T-helper 2 cell treated with Interferon-gamma antibody and Interleukin-4, amounts not matched to agents 5 μg/mL and 100 μg/mL, for 36 hours (primary cell): ENCODE measurements around the gene TAPT1.

Experiments used
- DNase-seq: peaks from one replicate; pipeline ENCODE4 v3.0.0; 2021; ENCODE audit warnings: low spot score
- H3K27ac Mint-ChIP-seq: one replicate; pipeline ENCODE4 v1.8.0; 2021; ENCODE audit warnings: mild to moderate bottlenecking, mixed read lengths
- H3K27me3 Mint-ChIP-seq: one replicate; pipeline ENCODE4 v1.8.0; 2021; ENCODE audit warnings: low read depth, mixed read lengths
- H3K36me3 Mint-ChIP-seq: one replicate; pipeline ENCODE4 v1.8.0; 2021; ENCODE audit warnings: low read depth, mixed read lengths
- H3K4me1 Mint-ChIP-seq: one replicate; pipeline ENCODE4 v1.8.0; 2021; ENCODE audit warnings: low read depth, mixed read lengths
- H3K4me3 Mint-ChIP-seq: one replicate; pipeline ENCODE4 v1.8.0; 2022; ENCODE audit warnings: mild to moderate bottlenecking, moderate library complexity, mixed read lengths
- H3K9me3 Mint-ChIP-seq: one replicate; pipeline ENCODE4 v1.8.0; 2021; ENCODE audit warnings: mixed read lengths

TAPT1 gene

DNA sequence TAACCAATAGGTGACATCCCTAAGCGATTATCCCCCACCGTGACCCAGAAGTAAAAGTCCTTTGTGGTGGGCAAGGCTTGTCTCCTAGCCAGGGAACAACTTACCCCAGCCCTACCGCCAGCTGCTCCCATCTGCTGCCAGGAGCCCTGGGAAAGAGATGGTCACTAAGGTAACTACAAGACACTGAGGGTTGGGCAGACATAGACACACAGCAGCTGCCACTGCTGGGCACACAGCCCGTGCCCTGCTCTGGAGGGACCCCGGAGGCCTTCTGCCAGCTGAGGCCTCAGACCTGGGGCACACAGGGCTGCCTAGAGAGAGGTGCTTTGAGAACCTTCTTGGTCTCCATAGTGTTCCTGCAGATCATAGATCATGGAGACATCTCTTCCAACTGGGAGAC, 89.4 kb downstream of the TAPT1 start:
- Mint-ChIP-seq H3K4me3 (no peak overlapping the region), H3K27me3 (peaks cover 2% of the 10 kb centered on the region), H3K36me3 (no peaks in the 10 kb centered on the region), H3K4me1 (no peaks in the 10 kb centered on the region), H3K9me3 (no peaks in the 10 kb centered on the region), H3K27ac (no peak overlapping the region)
- DNase-seq: no peak

- no peaks in the 10 kb centered on the region for H3K9me3 Mint-ChIP-seq
- H3K27ac Mint-ChIP-seq: no peak overlapping the region
- no peaks in the 10 kb centered on the region for H3K4me1 Mint-ChIP-seq
- no peak overlapping the region for H3K4me3 Mint-ChIP-seq
- H3K36me3 Mint-ChIP-seq: no peaks in the 10 kb centered on the region
- no peak for DNase-seq
- H3K27me3 Mint-ChIP-seq: peaks cover 2% of the 10 kb centered on the region
Observed at GRCh38 chr4:16136311-16136710, 90.0 kb downstream of the TAPT1 start.

GRCh38 chr4:16133406-16133805, 92.9 kb downstream of the TAPT1 start:
- no peak for DNase-seq
- Mint-ChIP-seq H3K4me1 (no peaks in the 10 kb centered on the region), H3K27me3 (no peaks in the 10 kb centered on the region), H3K27ac (no peak overlapping the region), H3K36me3 (no peaks in the 10 kb centered on the region), H3K4me3 (no peak overlapping the region), H3K9me3 (no peaks in the 10 kb centered on the region)

DNA sequence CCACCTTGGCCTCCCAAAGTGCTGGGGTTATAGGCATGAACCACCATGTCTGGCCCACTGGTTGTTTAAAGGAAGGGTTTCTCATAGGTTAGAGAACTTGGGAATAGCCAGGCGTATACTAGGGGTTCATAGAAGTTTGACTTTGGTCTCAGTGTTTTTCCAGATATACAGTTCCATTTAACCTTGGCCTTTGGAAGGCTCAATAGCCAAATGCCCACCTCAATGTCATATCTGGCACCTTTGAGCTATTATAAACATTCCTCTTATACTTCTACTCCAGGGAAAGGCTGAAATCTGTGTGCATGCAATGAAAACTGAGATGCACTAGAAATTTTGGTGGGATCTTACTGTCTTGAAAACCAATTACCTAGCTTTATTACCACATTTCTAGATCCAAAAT, 95.0 kb downstream of the TAPT1 start:
- Mint-ChIP-seq H3K36me3 (no peaks in the 10 kb centered on the region), H3K27ac (no peak overlapping the region), H3K27me3 (no peaks in the 10 kb centered on the region), H3K4me3 (no peak overlapping the region), H3K4me1 (no peaks in the 10 kb centered on the region), H3K9me3 (no peaks in the 10 kb centered on the region)
- DNase-seq: no peak

- no peaks in the 10 kb centered on the region for H3K36me3 Mint-ChIP-seq
- no peak overlapping the region for H3K4me3 Mint-ChIP-seq
- H3K9me3 Mint-ChIP-seq: no peaks in the 10 kb centered on the region
- no peak for DNase-seq
- no peaks in the 10 kb centered on the region for H3K27me3 Mint-ChIP-seq
- no peaks in the 10 kb centered on the region for H3K4me1 Mint-ChIP-seq
- no peak overlapping the region for H3K27ac Mint-ChIP-seq
Observed at GRCh38 chr4:16129336-16129735, 96.9 kb downstream of the TAPT1 start.

DNA sequence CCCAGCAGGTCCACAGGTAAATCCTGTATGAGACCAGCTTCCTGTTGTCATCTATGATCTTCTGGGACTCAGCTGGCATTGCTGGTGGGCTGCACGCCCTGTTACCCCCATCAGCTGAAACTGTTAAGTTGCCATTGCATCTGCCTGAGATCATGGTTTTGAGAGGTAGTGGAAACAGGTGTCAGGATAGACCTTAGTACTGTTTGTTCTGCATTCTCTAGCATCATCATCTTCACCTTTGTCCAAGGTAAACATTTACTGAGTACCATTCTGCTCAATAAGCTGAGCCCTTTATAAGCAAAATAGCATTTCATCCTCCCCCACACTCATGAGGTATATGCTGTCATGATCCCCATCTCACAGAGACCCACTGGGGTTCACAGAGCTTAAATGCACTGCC, 99.6 kb downstream of the TAPT1 start:
- Mint-ChIP-seq H3K27ac (no peak overlapping the region), H3K9me3 (no peaks in the 10 kb centered on the region)
- DNase-seq: no peak

GRCh38 chr4:16125571-16126445, 100.5 kb downstream of the TAPT1 start:
- Mint-ChIP-seq H3K27ac (no peak overlapping the region), H3K27me3 (no peaks in the 10 kb centered on the region), H3K36me3 (no peaks in the 10 kb centered on the region), H3K9me3 (no peaks in the 10 kb centered on the region), H3K4me1 (peaks cover 5% of the 10 kb centered on the region), H3K4me3 (no peak overlapping the region)
- DNase-seq: no peak

More for the DNA sequence above, 99.6 kb downstream of the TAPT1 start:
- Mint-ChIP-seq H3K4me3 (no peak overlapping the region), H3K36me3 (no peaks in the 10 kb centered on the region), H3K4me1 (peaks cover 5% of the 10 kb centered on the region), H3K27me3 (no peaks in the 10 kb centered on the region)

GRCh38 chr4:16124232-16124631, 102.0 kb downstream of the TAPT1 start:
- Mint-ChIP-seq H3K4me1 (peaks cover 5% of the 10 kb centered on the region), H3K9me3 (no peaks in the 10 kb centered on the region), H3K36me3 (no peaks in the 10 kb centered on the region), H3K27ac (no peak overlapping the region), H3K4me3 (no peak overlapping the region), H3K27me3 (no peaks in the 10 kb centered on the region)
- no peak for DNase-seq

DNA sequence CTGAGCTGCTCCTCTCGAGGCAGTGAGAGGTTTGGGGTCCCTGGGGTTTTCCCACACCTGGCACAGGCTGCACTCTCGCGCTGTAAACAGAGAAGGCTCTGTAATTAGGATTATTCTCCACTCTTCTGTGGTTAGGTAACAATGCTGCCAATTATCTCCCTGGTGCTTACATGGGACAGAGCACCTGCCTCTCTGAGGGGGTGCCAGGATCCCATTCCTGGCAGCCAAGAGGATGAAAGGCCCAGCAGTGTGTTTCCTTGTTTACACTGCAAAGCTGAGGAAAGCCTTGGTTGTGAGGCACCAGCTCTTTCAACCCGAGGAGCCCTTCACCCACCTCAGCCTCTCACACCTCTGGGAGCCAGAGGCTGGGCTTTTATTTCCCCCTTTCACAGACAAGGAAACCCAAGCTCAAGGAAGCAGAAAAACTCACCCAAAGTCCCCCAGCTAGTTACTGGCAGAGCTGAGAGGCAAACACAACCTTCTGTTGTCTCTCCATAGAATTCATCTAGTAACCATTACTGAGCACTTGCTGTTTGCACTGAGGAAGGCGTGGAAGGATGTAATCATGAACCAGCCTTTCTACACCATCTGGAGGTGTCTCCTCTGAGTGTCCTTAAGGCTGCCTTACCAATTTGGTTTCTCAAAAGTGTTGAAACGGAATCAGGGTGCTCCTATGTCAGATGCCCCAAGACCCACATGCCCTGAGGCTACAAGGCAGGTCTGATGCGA, 102.8 kb downstream of the TAPT1 start:
- peaks cover 5% of the 10 kb centered on the region for H3K4me1 Mint-ChIP-seq
- H3K4me3 Mint-ChIP-seq: no peak overlapping the region
- H3K9me3 Mint-ChIP-seq: no peaks in the 10 kb centered on the region
- H3K36me3 Mint-ChIP-seq: no peaks in the 10 kb centered on the region
- no peak overlapping the region for H3K27ac Mint-ChIP-seq
- DNase-seq: no peak
- no peaks in the 10 kb centered on the region for H3K27me3 Mint-ChIP-seq

DNA sequence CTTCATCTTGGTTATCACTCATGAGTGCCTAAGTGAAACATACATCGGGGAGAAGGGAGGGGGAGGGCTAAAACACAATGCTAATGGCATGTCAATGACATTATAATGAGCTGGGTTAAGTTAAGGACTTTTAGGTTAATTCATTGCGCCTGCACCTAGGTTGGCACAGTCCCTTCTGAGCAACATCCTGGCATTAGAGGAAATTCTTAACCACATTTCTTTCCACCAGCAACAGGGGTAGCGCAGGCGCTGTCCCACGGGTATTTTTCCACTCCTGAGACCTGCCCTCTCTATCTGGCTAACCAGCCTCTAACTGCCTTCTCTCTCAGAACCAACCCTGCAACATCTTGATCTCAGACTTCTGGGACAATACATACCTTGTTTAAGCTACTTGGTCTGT, 103.5 kb downstream of the TAPT1 start:
- H3K27me3 Mint-ChIP-seq: no peaks in the 10 kb centered on the region
- DNase-seq: no peak
- H3K36me3 Mint-ChIP-seq: no peaks in the 10 kb centered on the region
- peaks cover 5% of the 10 kb centered on the region for H3K4me1 Mint-ChIP-seq
- H3K9me3 Mint-ChIP-seq: no peaks in the 10 kb centered on the region
- no peak overlapping the region for H3K4me3 Mint-ChIP-seq
- no peak overlapping the region for H3K27ac Mint-ChIP-seq

DNA sequence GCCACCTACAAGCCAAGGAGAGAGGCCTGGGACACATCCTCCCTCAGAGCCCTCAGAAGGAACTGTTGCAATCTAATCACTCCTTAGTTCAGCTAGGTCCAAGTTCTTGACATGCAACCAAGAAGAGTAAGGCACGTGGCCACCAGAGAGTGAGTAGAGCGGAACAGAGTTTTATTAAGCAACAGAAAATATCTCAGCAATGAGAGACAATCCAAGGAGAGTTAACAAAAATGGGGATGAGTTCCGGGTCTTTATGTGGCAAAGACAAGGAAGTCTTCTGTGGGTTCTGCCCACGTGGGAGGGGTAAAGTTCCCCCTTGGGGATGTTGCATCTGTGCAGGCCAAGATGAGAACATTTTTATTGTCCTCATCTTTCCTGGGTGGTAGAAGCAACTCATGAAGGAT, 104.0 kb downstream of the TAPT1 start:
- Mint-ChIP-seq H3K27ac (no peak overlapping the region), H3K4me3 (no peak overlapping the region), H3K9me3 (no peaks in the 10 kb centered on the region), H3K4me1 (peaks cover 5% of the 10 kb centered on the region), H3K27me3 (peaks cover under 1% of the 10 kb centered on the region), H3K36me3 (no peaks in the 10 kb centered on the region)
- no peak for DNase-seq

GRCh38 chr4:16120720-16121119, 105.6 kb downstream of the TAPT1 start:
- Mint-ChIP-seq H3K27ac (no peak overlapping the region), H3K4me3 (no peak overlapping the region), H3K9me3 (no peaks in the 10 kb centered on the region), H3K4me1 (peaks cover 5% of the 10 kb centered on the region), H3K36me3 (no peaks in the 10 kb centered on the region), H3K27me3 (peaks cover 6% of the 10 kb centered on the region)
- DNase-seq: no peak

- no peaks in the 10 kb centered on the region for H3K36me3 Mint-ChIP-seq
- H3K4me1 Mint-ChIP-seq: peaks cover 5% of the 10 kb centered on the region
- H3K9me3 Mint-ChIP-seq: no peaks in the 10 kb centered on the region
- no peak overlapping the region for H3K27ac Mint-ChIP-seq
- no peak for DNase-seq
- peaks cover 6% of the 10 kb centered on the region for H3K27me3 Mint-ChIP-seq
- no peak overlapping the region for H3K4me3 Mint-ChIP-seq
Observed at GRCh38 chr4:16119981-16120380, 106.3 kb downstream of the TAPT1 start.

- H3K9me3 Mint-ChIP-seq: no peaks in the 10 kb centered on the region
- no peak for DNase-seq
- H3K4me3 Mint-ChIP-seq: no peak overlapping the region
- peaks cover 5% of the 10 kb centered on the region for H3K4me1 Mint-ChIP-seq
- H3K36me3 Mint-ChIP-seq: no peaks in the 10 kb centered on the region
- peaks cover 6% of the 10 kb centered on the region for H3K27me3 Mint-ChIP-seq
- no peak overlapping the region for H3K27ac Mint-ChIP-seq
Observed at GRCh38 chr4:16118090-16118489, 108.2 kb downstream of the TAPT1 start.
